Mucosa of descending colon (tissue), 3 donors: Measurements from ENCODE around the gene LARGE2. TPM values are rescaled to one million over a fixed set of nuclear protein-coding genes. Genes with fewer than 3 reads are reported as not detected.

Experiments
- ATAC-seq: fragments of 200-7000 bp; cut with Tn5 transposase; one replicate; pipeline ENCODE4 v1.9.1; 2020; ENCODE audit warnings: mild to moderate bottlenecking, moderate library complexity
- DNase-seq, 3 donors: peaks; one replicate each; pipeline ENCODE4 v3.0.0-alpha.2; 2020
- H3K36me3 ChIP-seq: fragments of 200-600 bp; one replicate; pipeline ENCODE4 v1.8.0; 2021; ENCODE audit warnings: low read depth, mild to moderate bottlenecking
- H3K4me1 ChIP-seq: fragments of 200-600 bp; one replicate; pipeline ENCODE4 v1.8.0; 2021; ENCODE audit warnings: low read depth, mild to moderate bottlenecking
- H3K4me3 ChIP-seq: fragments of 200-600 bp; one replicate; pipeline ENCODE4 v1.8.0; 2021; ENCODE audit warnings: mild to moderate bottlenecking
- H3K9me3 ChIP-seq: fragments of 200-600 bp; one replicate; pipeline ENCODE4 v1.8.0; 2021; ENCODE audit warnings: mild to moderate bottlenecking
- CTCF ChIP-seq: fragments of 200-600 bp; IDR thresholded peaks from one replicate; pipeline ENCODE4 v1.8.0; 2022; ENCODE audit warnings: antibody characterized with exemption, mild to moderate bottlenecking
- intact Hi-C, 2 donors: fragments of 100-400 bp; cut with DNase I in 1 of 2; cut with micrococcal nuclease in 1 of 2; formaldehyde crosslinking; loops; one replicate each; pipeline versions ENCODE4 v1.11.0 to v1.11.1; 2022; cut with DNase I, micrococcal nuclease
- long read RNA-seq, 2 donors: library from polyadenylated mRNA; unstranded; transcript quantifications; one replicate each; pipeline ENCODE4 v2.0.0, GENCODE V29; 2019 to 2021
- total RNA-seq, 3 donors: library from RNA; stranded (reverse); fragmentation: NEBNext Ultra II Directional in 2 of 3; extraction: Animal tissue kit (Norgen Biotek cat#: 25700) in 2 of 3; gene quantifications; one replicate each; pipeline versions ENCODE4 v1.2.1 to v1.2.4, GENCODE V29; 2021 to 2023
- donor health status: DM: no; HTN: no; CAD: no; lungs with moderate emphysema.
- donor health status: DM: no; HTN: no; CAD: no.
- donor health status: DM: no; HTN: yes; CAD: no.

The LARGE2 gene
- 1 to 10 TPM; 1.9 to 2.9 (median 2.3) TPM for total RNA-seq
- long read RNA-seq, donor 1, partial matches to known transcripts = 0 of 1 reads
- long read RNA-seq, donor 1, other reads (novel, unspliced or antisense) = 1 of 1 reads
- long read RNA-seq, donor 2, partial matches to known transcripts = 1 of 1 reads
- long read RNA-seq, donor 2, other reads (novel, unspliced or antisense) = 0 of 1 reads

DNA sequence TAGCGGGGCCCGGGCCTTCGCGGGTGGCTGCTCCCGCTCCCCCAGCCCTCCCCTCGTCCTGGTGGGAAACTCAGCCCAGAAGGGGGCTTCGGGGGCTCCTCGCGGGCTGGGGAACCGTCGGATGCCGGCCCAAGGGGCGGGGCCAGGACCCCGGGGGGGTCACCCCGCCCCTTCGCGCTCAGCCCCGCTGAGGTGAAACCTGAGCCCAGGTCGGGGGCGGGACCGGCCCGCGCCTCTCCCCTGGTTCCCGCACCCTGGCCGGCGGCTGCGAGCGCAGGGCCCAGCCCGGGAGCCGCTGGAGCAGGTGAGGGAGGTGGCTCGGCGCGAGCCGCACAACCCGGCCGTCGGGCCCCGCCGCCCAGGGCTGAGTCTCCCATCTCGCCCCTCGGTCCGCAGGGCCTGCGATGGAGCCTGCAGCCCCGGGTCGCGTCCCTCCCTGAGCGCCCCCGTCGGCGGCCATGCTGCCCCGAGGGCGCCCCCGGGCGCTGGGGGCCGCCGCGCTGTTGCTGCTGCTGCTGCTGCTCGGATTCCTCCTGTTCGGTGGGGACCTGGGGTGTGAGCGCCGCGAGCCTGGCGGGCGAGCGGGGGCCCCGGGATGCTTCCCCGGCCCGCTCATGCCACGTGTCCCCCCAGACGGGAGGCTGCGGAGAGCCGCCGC lies at the start of gene LARGE2:
TSS of gene LARGE2 (plus strand) at position 232 of the 658 bp plus-strand sequence. CDS start at position 459, 227 bp downstream.
- H3K4me3 ChIP-seq = no peak within 1 kb of the TSS
- ATAC-seq = peak; percentile 49
- no peak for TF ChIP-seq CTCF
- DNase-seq = peak; percentile 39 to 74 (median 65)
- H3K4me1 ChIP-seq = peaks cover 17% of the 10 kb centered on the region
- intact Hi-C loops = no loop called here
- no peaks in the 10 kb centered on the region for H3K9me3 ChIP-seq
- no peaks in the 10 kb centered on the region for H3K36me3 ChIP-seq

DNA sequence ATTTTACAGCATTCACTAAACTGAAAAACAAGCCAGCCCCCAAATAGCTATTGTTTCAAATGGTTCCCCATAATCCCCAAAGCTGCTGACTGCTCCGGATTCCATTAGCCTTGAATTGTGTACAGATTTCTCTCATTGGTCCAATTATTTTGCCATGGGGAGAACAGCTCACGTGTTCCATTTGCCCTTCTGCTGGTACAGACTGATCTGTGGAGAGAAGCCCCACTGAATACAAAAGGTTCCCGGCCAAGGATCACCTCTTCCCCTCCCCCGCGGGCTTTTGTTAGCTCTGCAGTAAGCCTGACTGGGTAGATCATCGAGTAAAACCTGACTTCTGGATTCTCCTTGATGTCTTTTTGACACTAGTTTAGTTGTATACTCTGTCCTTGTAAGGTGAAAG lies 46.1 kb upstream of the LARGE2 start:
- peaks cover 3% of the 10 kb centered on the region for H3K36me3 ChIP-seq
- DNase-seq = no peak
- no peak for TF ChIP-seq CTCF
- no peaks in the 10 kb centered on the region for H3K9me3 ChIP-seq
- no peaks in the 10 kb centered on the region for H3K4me1 ChIP-seq
- intact Hi-C loops = no loop called here
- ATAC-seq = no peak
- no peak overlapping the region for H3K4me3 ChIP-seq

DNA sequence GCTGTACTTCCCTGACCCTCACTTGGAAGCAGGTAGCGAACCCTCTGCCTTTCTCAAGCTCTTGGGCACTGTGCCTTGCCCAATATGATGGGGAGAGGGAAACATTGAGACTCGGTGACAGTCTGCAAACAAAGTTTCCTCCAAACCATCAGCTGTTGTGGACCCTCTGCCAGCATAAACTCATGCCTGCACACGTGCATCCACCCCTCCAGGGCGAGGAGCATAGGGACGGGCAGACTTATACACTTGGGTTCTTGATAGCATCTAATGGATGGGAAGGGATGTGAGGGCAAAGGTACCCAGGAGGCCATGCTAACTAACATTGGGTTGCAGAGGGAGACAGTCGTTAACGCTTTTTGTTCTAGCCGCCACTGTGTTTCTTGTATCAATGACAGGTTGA lies 45.2 kb upstream of the LARGE2 start:
- H3K36me3 ChIP-seq = no peaks in the 10 kb centered on the region
- H3K4me1 ChIP-seq = no peaks in the 10 kb centered on the region
- intact Hi-C loops = no loop called here
- TF ChIP-seq CTCF = no peak
- DNase-seq = no peak
- ATAC-seq = no peak
- H3K9me3 ChIP-seq = no peaks in the 10 kb centered on the region
- H3K4me3 ChIP-seq = no peak overlapping the region

- H3K4me1 ChIP-seq = no peaks in the 10 kb centered on the region
- no peak overlapping the region for H3K4me3 ChIP-seq
- DNase-seq (no peak), ATAC-seq (no peak)
- intact Hi-C loops = no loop called here
- TF ChIP-seq CTCF = no peak
- no peaks in the 10 kb centered on the region for H3K9me3 ChIP-seq
- no peaks in the 10 kb centered on the region for H3K36me3 ChIP-seq
These were observed 44.6 kb upstream of the LARGE2 start for GRCh38 chr11:45877845-45878244.

DNA sequence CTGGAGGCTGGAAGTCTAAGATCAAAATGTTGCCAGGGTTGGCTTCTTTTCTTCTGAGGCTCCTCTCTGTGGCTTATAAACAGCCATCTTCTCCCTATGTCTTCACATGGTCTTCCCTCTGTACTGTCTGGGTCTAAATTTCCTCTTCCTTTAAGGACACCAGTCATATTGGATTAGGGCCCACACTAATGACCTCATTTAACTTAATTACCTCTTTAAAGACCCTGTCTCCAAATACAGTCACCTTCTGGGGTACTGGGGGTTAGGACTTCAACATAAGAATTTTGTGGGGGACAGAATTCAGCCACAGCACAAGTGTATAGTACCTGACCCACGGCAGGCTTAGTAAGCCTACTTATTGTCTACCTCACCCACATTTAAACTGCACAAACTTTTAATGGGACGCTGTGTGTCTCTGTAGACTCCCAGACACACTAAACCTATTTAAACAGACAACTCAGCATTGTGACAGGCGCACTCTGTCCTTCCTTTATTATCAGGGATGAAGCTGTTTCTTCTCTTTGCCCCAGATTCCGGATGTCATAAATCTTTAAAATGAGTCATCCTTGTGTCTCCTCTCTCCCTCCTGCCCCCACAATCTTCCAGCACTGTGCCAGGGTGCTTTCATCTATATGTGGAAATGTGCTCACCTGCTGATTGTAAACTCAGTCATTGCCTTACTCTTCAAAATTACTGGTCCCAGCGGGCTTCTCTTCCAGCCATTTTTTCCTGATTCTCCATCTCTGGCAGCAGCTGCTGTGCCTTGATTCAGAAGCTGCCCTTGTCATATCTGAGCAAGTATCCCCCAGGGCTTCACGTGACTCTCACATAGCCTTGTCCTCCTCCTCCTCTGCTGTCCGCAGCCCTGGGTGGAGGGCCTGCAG lies 42.4 kb upstream of the LARGE2 start:
- no peaks in the 10 kb centered on the region for H3K4me1 ChIP-seq
- TF ChIP-seq CTCF = no peak
- H3K9me3 ChIP-seq = no peaks in the 10 kb centered on the region
- ATAC-seq (no peak), DNase-seq (no peak)
- intact Hi-C loops = no loop called here
- H3K36me3 ChIP-seq = no peaks in the 10 kb centered on the region
- no peak overlapping the region for H3K4me3 ChIP-seq
